GM08714 (cell line): ENCODE data around the gene GLT8D2.
"Not testable (repeated sequence)": the region's sequence is repeated elsewhere in the genome, so short reads cannot be mapped to it uniquely, and the experiment has no call there.

Experiments
- H3K4me3 ChIP-seq: fragments of 200-500 bp; sonication (Bioruptor generic); 2 replicates; pipeline ENCODE4 v1.5.1; 2014; ENCODE audit warnings: mild to moderate bottlenecking, low read length, inconsistent platforms
- ZNF274 ChIP-seq: IDR thresholded peaks from 2 replicates; pipeline ENCODE4 v1.6.1; 2012; ENCODE audit warnings: mild to moderate bottlenecking, low read depth, low read length

Gene GLT8D2

DNA sequence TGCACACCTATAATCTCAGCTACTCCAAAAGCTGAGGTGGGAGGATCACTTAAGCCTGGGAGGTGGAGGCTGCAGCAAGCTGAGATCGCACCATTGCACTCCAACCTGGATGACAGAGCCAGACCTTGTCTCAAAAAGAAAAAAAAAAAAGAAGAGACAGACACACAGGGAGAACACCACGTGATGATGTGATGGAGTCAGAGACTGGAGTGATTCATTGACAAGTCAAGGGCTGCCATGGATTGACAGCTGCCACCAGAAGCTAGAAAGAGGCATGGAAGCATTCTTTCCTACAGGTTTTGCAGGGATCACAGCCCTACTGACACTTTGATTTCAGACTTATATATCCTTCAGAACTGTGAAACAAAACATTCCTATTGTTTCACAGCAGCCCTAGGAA lies 10.8 kb upstream of the GLT8D2 start:
- no peak overlapping the region for H3K4me3 ChIP-seq
- TF ChIP-seq ZNF274, result no peak

- H3K4me3 ChIP-seq, result no peak overlapping the region
- TF ChIP-seq ZNF274, result no peak
These were observed 10.0 kb upstream of the GLT8D2 start for GRCh38 chr12:104059963-104060362.

GRCh38 chr12:104058802-104059201 lies 8.8 kb upstream of the GLT8D2 start:
- TF ChIP-seq ZNF274, result no peak
- no peak overlapping the region for H3K4me3 ChIP-seq

DNA sequence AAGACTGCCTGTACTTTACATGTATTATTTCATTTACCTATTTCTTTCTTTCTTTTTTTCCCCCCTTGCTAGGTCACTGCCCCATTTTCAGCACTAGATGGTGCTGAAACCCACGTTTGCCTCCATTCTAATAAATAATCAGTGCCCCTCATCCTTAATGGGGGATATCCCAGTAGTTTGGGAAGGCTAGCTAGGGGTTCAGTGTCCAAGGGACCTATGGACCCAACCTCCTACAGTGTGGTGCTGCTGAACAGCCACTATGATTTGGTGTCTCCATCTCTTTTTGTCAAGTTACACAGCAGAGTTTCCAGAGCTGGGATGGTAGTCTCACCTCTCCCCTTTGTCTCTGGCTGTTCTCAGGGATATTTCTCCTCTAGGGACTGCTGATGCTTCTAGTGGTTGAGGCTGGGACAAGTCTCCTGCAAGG lies 7.8 kb upstream of the GLT8D2 start:
- H3K4me3 ChIP-seq, result no peak overlapping the region
- TF ChIP-seq ZNF274, result no peak

DNA sequence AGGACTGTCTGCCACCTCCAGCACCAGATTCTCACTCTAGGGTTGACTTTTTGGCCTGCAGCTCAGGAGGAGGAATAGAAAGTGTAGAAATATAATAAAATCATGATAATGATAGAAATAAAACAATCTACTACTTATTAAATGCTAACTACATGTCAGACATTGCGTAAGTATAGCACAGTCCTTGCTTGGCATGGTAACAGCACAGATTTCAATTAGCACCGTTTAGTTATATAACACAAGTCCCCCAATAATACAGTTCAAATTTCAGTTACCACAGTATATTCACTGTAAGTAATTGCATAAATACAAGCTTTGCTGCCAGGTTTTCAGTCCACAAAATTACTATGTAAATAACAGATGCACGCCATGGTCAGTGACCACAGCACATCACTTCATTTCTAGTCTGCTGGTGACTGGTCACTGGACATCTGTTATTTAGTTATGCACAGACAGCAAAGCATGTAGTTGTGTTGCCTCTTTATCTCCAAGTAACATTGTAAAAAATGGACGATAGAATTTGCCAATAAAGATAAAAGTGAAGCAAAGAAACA lies 6.5 kb upstream of the GLT8D2 start:
- no peak overlapping the region for H3K4me3 ChIP-seq
- no peak for TF ChIP-seq ZNF274

- H3K4me3 ChIP-seq, result no peak overlapping the region
- TF ChIP-seq ZNF274, result no peak
These were observed 5.8 kb upstream of the GLT8D2 start for GRCh38 chr12:104055686-104056388.

DNA sequence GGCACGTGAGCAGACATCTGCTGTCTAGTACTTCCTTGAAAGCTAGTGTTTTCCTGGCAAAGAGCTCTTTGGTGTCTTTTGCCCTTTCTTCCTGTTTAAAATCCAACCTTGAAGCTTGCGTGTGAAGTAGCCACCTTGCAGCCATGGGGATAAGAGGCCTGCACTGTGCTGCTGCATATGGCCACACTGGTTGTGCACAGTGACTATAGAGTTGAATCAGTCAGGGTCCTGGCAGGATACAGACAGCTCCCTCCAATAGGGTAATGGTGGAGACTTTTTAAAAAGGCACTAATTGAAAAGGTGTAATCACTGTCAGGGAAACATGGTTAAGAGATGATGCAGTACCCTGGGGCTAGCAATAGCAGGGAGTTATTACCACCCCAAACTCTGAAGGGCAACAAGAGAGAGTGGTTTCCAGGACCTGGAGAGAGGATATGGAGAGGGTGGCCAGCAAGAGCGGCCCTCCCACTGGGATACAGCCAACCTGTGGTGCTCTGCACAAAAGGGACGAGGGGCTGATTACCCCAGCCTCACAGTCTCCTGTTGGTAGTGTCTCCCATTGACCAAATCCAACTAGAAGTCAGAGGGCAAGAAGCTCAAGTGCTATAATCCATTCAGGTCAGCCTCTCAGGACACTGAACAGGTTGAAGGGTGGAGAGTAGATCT lies 4.8 kb upstream of the GLT8D2 start:
- TF ChIP-seq ZNF274, result no peak
- H3K4me3 ChIP-seq, result no peak overlapping the region

GRCh38 chr12:104050436-104050835 lies 449 bp upstream of the GLT8D2 start:
- no peak overlapping the region for H3K4me3 ChIP-seq
- no peak for TF ChIP-seq ZNF274

- peak overlapping the region; percentile 31; the same call in 1 of the 2 replicates for H3K4me3 ChIP-seq
- TF ChIP-seq ZNF274, result no peak
These were observed 597 bp downstream of the GLT8D2 start for GRCh38 chr12:104049278-104049902.

- TF ChIP-seq ZNF274, result no peak
- no peak overlapping the region for H3K4me3 ChIP-seq
These were observed 1.2 kb downstream of the GLT8D2 start for GRCh38 chr12:104048811-104049210.

GRCh38 chr12:104048162-104048561 lies 1.8 kb downstream of the GLT8D2 start:
- TF ChIP-seq ZNF274, result no peak

DNA sequence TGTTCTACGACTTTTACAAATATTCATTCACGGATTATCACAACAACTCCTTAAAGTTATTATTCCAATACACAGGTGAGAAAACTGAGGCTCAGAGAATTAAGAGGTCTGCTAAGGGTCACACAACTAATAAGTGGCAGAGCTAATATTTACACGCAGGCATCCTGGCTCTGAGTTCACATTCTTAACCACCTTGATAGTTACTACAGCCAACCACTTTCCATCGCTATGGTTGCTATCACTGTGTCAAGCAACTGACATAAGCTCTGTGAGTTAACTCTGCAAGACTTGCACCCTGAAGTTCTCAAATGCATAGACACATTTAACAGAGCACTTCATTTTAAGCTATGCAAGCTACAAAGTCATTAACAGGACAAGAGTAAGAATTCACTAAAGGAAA lies 3.7 kb downstream of the GLT8D2 start:
- H3K4me3 ChIP-seq, result no peak overlapping the region
- no peak for TF ChIP-seq ZNF274

More at GRCh38 chr12:104048162-104048561, 1.8 kb downstream of the GLT8D2 start:
- H3K4me3 ChIP-seq, result no peak overlapping the region

GRCh38 chr12:104044158-104044557 lies 5.8 kb downstream of the GLT8D2 start:
- no peak overlapping the region for H3K4me3 ChIP-seq

DNA sequence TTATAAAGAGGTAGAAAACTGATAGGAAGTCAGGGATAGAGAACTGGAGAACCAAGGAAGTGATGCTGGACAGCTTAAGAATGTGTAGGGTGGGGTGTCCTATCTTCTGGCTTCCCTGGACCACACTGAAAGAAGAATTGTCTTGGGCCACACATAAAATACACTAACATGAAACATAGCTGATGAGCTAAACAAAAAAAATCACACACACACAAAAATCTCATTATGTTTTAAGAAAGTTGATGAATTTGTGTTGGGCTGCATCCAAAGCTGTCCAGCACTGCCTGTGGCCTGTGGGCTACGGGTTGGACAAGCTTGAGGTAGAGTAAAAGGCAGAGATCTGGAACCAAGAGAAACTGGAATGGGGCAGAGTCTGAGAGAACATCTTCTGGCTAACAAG lies 7.4 kb downstream of the GLT8D2 start:
- TF ChIP-seq ZNF274, result no peak
- no peak overlapping the region for H3K4me3 ChIP-seq

More at GRCh38 chr12:104044158-104044557, 5.8 kb downstream of the GLT8D2 start:
- no peak for TF ChIP-seq ZNF274

GRCh38 chr12:104039769-104040168 lies 10.2 kb downstream of the GLT8D2 start:
- H3K4me3 ChIP-seq, result not testable (repeated sequence)

GRCh38 chr12:104036143-104036542 lies 13.8 kb downstream of the GLT8D2 start:
- not testable (repeated sequence) for H3K4me3 ChIP-seq

DNA sequence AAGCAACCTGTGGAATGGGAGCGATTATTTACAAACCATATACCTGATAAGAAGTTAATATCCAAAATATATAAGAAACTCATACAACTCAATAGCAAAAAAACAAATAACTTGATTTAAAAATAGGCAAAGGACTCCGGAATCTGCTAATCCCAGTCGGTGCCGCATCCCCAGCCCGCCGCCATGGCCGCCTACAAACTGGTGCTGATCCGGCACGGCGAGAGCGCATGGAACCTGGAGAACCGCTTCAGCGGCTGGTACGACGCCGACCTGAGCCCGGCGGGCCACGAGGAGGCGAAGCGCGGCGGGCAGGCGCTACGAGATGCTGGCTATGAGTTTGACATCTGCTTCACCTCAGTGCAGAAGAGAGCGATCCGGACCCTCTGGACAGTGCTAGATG lies 19.4 kb downstream of the GLT8D2 start:
- not testable (repeated sequence) for H3K4me3 ChIP-seq
